ENCODE measurements around the gene FCRL1.

The FCRL1 gene

GRCh38 chr1:157819896-157820295 lies at the start of gene FCRL1:
TSS of gene FCRL1 (minus strand) at chr1:157820120. CDS start at chr1:157820037, 83 bp downstream.
- DNase-seq (ENCODE audit: low read depth), result no peak

- no peak for DNase-seq (ENCODE audit: low read depth)
Measured at GRCh38 chr1:157868654-157869053, 48.7 kb upstream of the FCRL1 start.

GRCh38 chr1:157862114-157863070 lies 42.5 kb upstream of the FCRL1 start:
- no peak for DNase-seq (ENCODE audit: low read depth)

GRCh38 chr1:157856538-157856937 lies 36.6 kb upstream of the FCRL1 start:
- no peak for DNase-seq (ENCODE audit: low read depth)

- DNase-seq (ENCODE audit: low read depth), result no peak
Measured at GRCh38 chr1:157852476-157852875, 32.6 kb upstream of the FCRL1 start.

- DNase-seq (ENCODE audit: low read depth), result no peak
Measured at GRCh38 chr1:157849229-157849875, 29.4 kb upstream of the FCRL1 start.

GRCh38 chr1:157844089-157844830 lies 24.3 kb upstream of the FCRL1 start:
- no peak for DNase-seq (ENCODE audit: low read depth)

GRCh38 chr1:157842939-157843338 lies 23.0 kb upstream of the FCRL1 start:
- DNase-seq (ENCODE audit: low read depth), result no peak

- DNase-seq (ENCODE audit: low read depth), result no peak
Measured at GRCh38 chr1:157841708-157842107, 21.8 kb upstream of the FCRL1 start, which contains the start of gene CD5L. TSS of gene CD5L (minus strand) at chr1:157841808. CDS start at chr1:157841701, 107 bp downstream.

GRCh38 chr1:157838966-157839365 lies 19.0 kb upstream of the FCRL1 start:
- no peak for DNase-seq (ENCODE audit: low read depth)

GRCh38 chr1:157834430-157834829 lies 14.5 kb upstream of the FCRL1 start:
- DNase-seq (ENCODE audit: low read depth), result no peak

- no peak for DNase-seq (ENCODE audit: low read depth)
Measured at GRCh38 chr1:157833145-157833544, 13.2 kb upstream of the FCRL1 start.

- DNase-seq (ENCODE audit: low read depth), result no peak
Measured at GRCh38 chr1:157831968-157832626, 12.2 kb upstream of the FCRL1 start.

GRCh38 chr1:157830887-157831286 lies 11.0 kb upstream of the FCRL1 start:
- DNase-seq (ENCODE audit: low read depth), result no peak

- no peak for DNase-seq (ENCODE audit: low read depth)
Measured at GRCh38 chr1:157829711-157830110, 9.8 kb upstream of the FCRL1 start.

GRCh38 chr1:157829210-157829609 lies 9.3 kb upstream of the FCRL1 start:
- DNase-seq (ENCODE audit: low read depth), result no peak

- no peak for DNase-seq (ENCODE audit: low read depth)
Measured at GRCh38 chr1:157820299-157820698, 379 bp upstream of the FCRL1 start.

GRCh38 chr1:157819215-157819614 lies 705 bp downstream of the FCRL1 start:
- DNase-seq (ENCODE audit: low read depth), result no peak

- DNase-seq (ENCODE audit: low read depth), result no peak
Measured at GRCh38 chr1:157813269-157813668, 6.7 kb downstream of the FCRL1 start.

GRCh38 chr1:157806431-157807149 lies 13.3 kb downstream of the FCRL1 start:
- no peak for DNase-seq (ENCODE audit: low read depth)

GRCh38 chr1:157803851-157804250 lies 16.1 kb downstream of the FCRL1 start:
- DNase-seq (ENCODE audit: low read depth), result no peak

All from stimulated activated CD8-positive, alpha-beta memory T cell treated with anti-CD3 and anti-CD28 coated beads, Interleukin-15, amount 100 ng/mL, for 1 hour (primary cell).